Liver (tissue), 9 donors: ENCODE results near the gene ARHGEF28. TPM values are rescaled to one million over a fixed set of nuclear protein-coding genes. Genes with fewer than 3 reads are reported as not detected.

Experiments
- DNase-seq: peaks from one replicate; pipeline ENCODE4 v3.0.0-alpha.2; 2017; ENCODE audit warnings: low spot score
- H3K27ac ChIP-seq, 2 donors: one replicate each; pipeline ENCODE4 v1.7.0; 2013; ENCODE audit warnings: inconsistent platforms in 2 of 2, low read length in 2 of 2, control low read depth in 1 of 2, low read depth in 1 of 2, mild to moderate bottlenecking in 1 of 2
- H3K27me3 ChIP-seq, 4 donors: one replicate each; pipeline versions ENCODE4 v1.6.1 to v1.7.0; 2013; ENCODE audit warnings: low read length in 3 of 4, inconsistent platforms in 1 of 4, mild to moderate bottlenecking in 1 of 4, moderate library complexity in 1 of 4; ENCODE audit not compliant: control insufficient read depth in 4 of 4, insufficient read depth in 4 of 4
- H3K36me3 ChIP-seq, 4 donors: one replicate each; pipeline versions ENCODE4 v1.6.1 to v1.7.0; 2013; ENCODE audit warnings: low read length in 3 of 4, mild to moderate bottlenecking in 3 of 4, low read depth in 1 of 4, moderate library complexity in 1 of 4; ENCODE audit not compliant: control insufficient read depth in 4 of 4, insufficient read depth in 3 of 4
- H3K4me1 ChIP-seq, 4 donors: one replicate each; pipeline versions ENCODE4 v1.6.1 to v1.7.0; 2013; ENCODE audit warnings: low read length in 3 of 4, mild to moderate bottlenecking in 3 of 4, moderate library complexity in 1 of 4; ENCODE audit not compliant: control insufficient read depth in 4 of 4, insufficient read depth in 4 of 4
- H3K4me3 ChIP-seq, 3 donors: one replicate each; pipeline versions ENCODE4 v1.6.1 to v1.7.0; 2013; ENCODE audit warnings: low read length in 3 of 3, control low read depth in 1 of 3, low read depth in 1 of 3, mild to moderate bottlenecking in 1 of 3
- H3K9ac ChIP-seq, 2 donors: one replicate each; pipeline ENCODE4 v1.7.0; 2013; ENCODE audit warnings: low read length in 2 of 2, mild to moderate bottlenecking in 2 of 2, moderate library complexity in 2 of 2, control low read depth in 1 of 2, low read depth in 1 of 2
- H3K9me3 ChIP-seq, 4 donors: one replicate each; pipeline versions ENCODE4 v1.6.1 to v1.7.0; 2013; ENCODE audit warnings: low read length in 3 of 4; ENCODE audit not compliant: control insufficient read depth in 4 of 4
- EGR1 ChIP-seq, 2 donors: IDR thresholded peaks; 2 replicates each; pipeline ENCODE4 v1.6.1; 2016 to 2018; ENCODE audit warnings: antibody characterized with exemption in 2 of 2, low read depth in 2 of 2
- FOXA1 ChIP-seq: IDR thresholded peaks from 2 replicates; pipeline ENCODE4 v1.6.1; 2016; ENCODE audit warnings: antibody characterized with exemption
- FOXA2 ChIP-seq: IDR thresholded peaks from 2 replicates; pipeline ENCODE4 v1.6.1; 2016; ENCODE audit warnings: antibody characterized with exemption
- GABPA ChIP-seq, 2 donors: IDR thresholded peaks in 1 of 2; conservative IDR thresholded peaks in 1 of 2; 2 replicates each; pipeline ENCODE4 v1.6.1; 2016; ENCODE audit warnings: antibody characterized with exemption in 2 of 2, mild to moderate bottlenecking in 1 of 2, moderate library complexity in 1 of 2
- HNF4A ChIP-seq, 2 donors: conservative IDR thresholded peaks; 2 replicates each; pipeline ENCODE4 v1.6.1; 2016; ENCODE audit warnings: antibody characterized with exemption in 2 of 2, mild to moderate bottlenecking in 2 of 2
- HNF4G ChIP-seq: IDR thresholded peaks from 2 replicates; pipeline ENCODE4 v1.6.1; 2016; ENCODE audit warnings: antibody characterized with exemption
- JUND ChIP-seq, 2 donors: IDR thresholded peaks; 2 replicates each; pipeline ENCODE4 v1.6.1; 2016; ENCODE audit warnings: antibody characterized with exemption in 2 of 2
- MAX ChIP-seq: IDR thresholded peaks from 2 replicates; pipeline ENCODE4 v1.6.1; 2016; ENCODE audit warnings: antibody characterized with exemption
- NR2F2 ChIP-seq: IDR thresholded peaks from 2 replicates; pipeline ENCODE4 v1.6.1; 2016; ENCODE audit warnings: antibody characterized with exemption
- RAD21 ChIP-seq, 2 donors: IDR thresholded peaks; 2 replicates each; pipeline ENCODE4 v1.6.1; 2016; ENCODE audit warnings: antibody characterized with exemption in 2 of 2, mild to moderate bottlenecking in 2 of 2
- REST ChIP-seq: IDR thresholded peaks from 2 replicates; pipeline ENCODE4 v1.6.1; 2016; ENCODE audit warnings: antibody characterized with exemption, mild to moderate bottlenecking
- RXRA ChIP-seq, 2 donors: IDR thresholded peaks; 2 replicates each; pipeline ENCODE4 v1.6.1; 2017 to 2018; ENCODE audit warnings: antibody characterized with exemption in 2 of 2, mild to moderate bottlenecking in 1 of 2
- SP1 ChIP-seq: IDR thresholded peaks from 2 replicates; pipeline ENCODE4 v1.6.1; 2018; ENCODE audit warnings: antibody characterized with exemption, mild to moderate bottlenecking
- TAF1 ChIP-seq: conservative IDR thresholded peaks from 2 replicates; pipeline ENCODE4 v1.6.1; 2016; ENCODE audit warnings: antibody characterized with exemption, mild to moderate bottlenecking
- YY1 ChIP-seq: IDR thresholded peaks from 2 replicates; pipeline ENCODE4 v1.6.1; 2016; ENCODE audit warnings: antibody characterized with exemption, mild to moderate bottlenecking
- WGBS: extraction: QIAGEN DNeasy Blood & Tissue Kit; methylation state at CpG from one replicate; pipeline ENCODE4 v1.1.7; 2013; 5-methylcytosine and 5-hydroxymethylcytosine counted together
- polyA plus RNA-seq, 2 donors: library from polyadenylated mRNA; stranded (reverse) in 1 of 2; unstranded in 1 of 2; fragments of 200-250 nt in 1 of 2; fragments of >200 nt in 1 of 2; fragmentation: Nextera tagmentation in 1 of 2; extraction: Ambion mirVana in 1 of 2; gene quantifications; one replicate each; pipeline versions ENCODE4 v1.2.1 to v1.2.3, GENCODE V29; 2013 to 2015
- total RNA-seq, 2 donors: library from RNA; depleted of rRNA; stranded (reverse); fragments of >200 nt; gene quantifications; one replicate each; pipeline ENCODE4 v1.2.3, GENCODE V29; 2014
- TF ChIP-seq, protein P1 (sequence below): fragments of 150-350 bp; IDR thresholded peaks from 2 replicates; pipeline ENCODE4 v1.5.1; 2017; ENCODE audit warnings: improper control_type of control experiment, low read depth, low read length; ENCODE audit not compliant: missing input control
- TF ChIP-seq, protein P2 (sequence below): IDR thresholded peaks from 2 replicates; pipeline ENCODE4 v1.6.1; 2016; ENCODE audit warnings: antibody characterized with exemption
- TF ChIP-seq, protein P3 (sequence below): IDR thresholded peaks from 2 replicates; pipeline ENCODE4 v1.6.1; 2016; ENCODE audit warnings: antibody characterized with exemption
- donor health status: healthy.
- donor health status: healthy.
- donor health status: healthy.
- donor health status: healthy.
- donor health status: healthy.

ARHGEF28 gene
- total and polyA plus RNA-seq, 4 donors = 1.6 to 13.9 (median 3.6) TPM

DNA sequence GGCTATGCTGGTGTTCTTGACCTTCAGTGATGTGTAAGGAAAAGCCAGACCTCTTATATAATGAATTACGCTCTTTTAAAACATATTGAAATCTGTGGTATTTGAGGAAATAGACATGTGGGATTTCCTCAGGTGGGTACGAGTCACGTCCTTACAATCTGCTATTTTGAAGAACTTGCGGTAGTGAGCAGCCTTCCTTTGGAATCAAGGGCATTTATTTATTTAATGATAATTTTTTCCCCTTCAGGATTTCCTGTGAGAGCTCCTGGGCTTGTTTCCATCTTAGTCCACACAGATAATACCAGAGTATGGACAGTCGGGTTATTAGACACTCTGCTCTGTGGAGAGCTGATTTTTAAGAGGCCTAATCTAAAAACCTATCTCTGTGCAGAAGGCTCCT, 167.9 kb downstream of the ARHGEF28 start:
- Histone ChIP-seq H3K27me3 (no peaks in the 10 kb centered on the region), H3K36me3 (peaks cover 0 to 3% (median 0%) of the 10 kb centered on the region in 4 donors), H3K4me1 (no peaks in the 10 kb centered on the region), H3K27ac (no peak overlapping the region), H3K9me3 (no peaks in the 10 kb centered on the region), H3K4me3 (no peak overlapping the region), H3K9ac (no peak overlapping the region)
- TF ChIP-seq NR2F2 (no peak), EGR1 (IDR thresholded peaks at IDR 0.05; ENCODE audit: low read depth in 2 of 2) (no peak), SP1 (no peak), HNF4G (no peak), MAX (no peak), GABPA (IDR thresholded peaks at IDR 0.05 in 1 of 2, conservative IDR thresholded peaks at IDR 0.05 in 1 of 2) (no peak), TAF1 (no peak), JUND (IDR thresholded peaks at IDR 0.05) (no peak), RAD21 (IDR thresholded peaks at IDR 0.05) (no peak), HNF4A (conservative IDR thresholded peaks at IDR 0.05) (no peak), REST (no peak), RXRA (IDR thresholded peaks at IDR 0.05) (no peak), YY1 (no peak), FOXA2 (no peak), FOXA1 (no peak)
- TF ChIP-seq, protein P1, sequence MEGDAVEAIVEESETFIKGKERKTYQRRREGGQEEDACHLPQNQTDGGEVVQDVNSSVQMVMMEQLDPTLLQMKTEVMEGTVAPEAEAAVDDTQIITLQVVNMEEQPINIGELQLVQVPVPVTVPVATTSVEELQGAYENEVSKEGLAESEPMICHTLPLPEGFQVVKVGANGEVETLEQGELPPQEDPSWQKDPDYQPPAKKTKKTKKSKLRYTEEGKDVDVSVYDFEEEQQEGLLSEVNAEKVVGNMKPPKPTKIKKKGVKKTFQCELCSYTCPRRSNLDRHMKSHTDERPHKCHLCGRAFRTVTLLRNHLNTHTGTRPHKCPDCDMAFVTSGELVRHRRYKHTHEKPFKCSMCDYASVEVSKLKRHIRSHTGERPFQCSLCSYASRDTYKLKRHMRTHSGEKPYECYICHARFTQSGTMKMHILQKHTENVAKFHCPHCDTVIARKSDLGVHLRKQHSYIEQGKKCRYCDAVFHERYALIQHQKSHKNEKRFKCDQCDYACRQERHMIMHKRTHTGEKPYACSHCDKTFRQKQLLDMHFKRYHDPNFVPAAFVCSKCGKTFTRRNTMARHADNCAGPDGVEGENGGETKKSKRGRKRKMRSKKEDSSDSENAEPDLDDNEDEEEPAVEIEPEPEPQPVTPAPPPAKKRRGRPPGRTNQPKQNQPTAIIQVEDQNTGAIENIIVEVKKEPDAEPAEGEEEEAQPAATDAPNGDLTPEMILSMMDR = no peak
- TF ChIP-seq, protein P2, sequence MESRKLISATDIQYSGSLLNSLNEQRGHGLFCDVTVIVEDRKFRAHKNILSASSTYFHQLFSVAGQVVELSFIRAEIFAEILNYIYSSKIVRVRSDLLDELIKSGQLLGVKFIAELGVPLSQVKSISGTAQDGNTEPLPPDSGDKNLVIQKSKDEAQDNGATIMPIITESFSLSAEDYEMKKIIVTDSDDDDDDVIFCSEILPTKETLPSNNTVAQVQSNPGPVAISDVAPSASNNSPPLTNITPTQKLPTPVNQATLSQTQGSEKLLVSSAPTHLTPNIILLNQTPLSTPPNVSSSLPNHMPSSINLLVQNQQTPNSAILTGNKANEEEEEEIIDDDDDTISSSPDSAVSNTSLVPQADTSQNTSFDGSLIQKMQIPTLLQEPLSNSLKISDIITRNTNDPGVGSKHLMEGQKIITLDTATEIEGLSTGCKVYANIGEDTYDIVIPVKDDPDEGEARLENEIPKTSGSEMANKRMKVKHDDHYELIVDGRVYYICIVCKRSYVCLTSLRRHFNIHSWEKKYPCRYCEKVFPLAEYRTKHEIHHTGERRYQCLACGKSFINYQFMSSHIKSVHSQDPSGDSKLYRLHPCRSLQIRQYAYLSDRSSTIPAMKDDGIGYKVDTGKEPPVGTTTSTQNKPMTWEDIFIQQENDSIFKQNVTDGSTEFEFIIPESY = no peak
- TF ChIP-seq, protein P3, sequence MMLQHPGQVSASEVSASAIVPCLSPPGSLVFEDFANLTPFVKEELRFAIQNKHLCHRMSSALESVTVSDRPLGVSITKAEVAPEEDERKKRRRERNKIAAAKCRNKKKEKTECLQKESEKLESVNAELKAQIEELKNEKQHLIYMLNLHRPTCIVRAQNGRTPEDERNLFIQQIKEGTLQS = no peak
- WGBS = 83% methylated on average over 5 of the region's 5 CpGs
- DNase-seq = no peak
